Posterior cingulate gyrus (tissue), 11 donors: ENCODE measurements around the gene CREB5.
"Not testable (repeated sequence)": the region's sequence is repeated elsewhere in the genome, so short reads cannot be mapped to it uniquely, and the experiment has no call there.

Experiments used
- DNase-seq, 10 donors: peaks; one replicate each; pipeline versions ENCODE4 v3.0.0 to v3.0.0-alpha.2; 2020 to 2021; ENCODE audit warnings: mixed read lengths in 3 of 10
- intact Hi-C: fragments of 100-400 bp; cut with DNase I; formaldehyde crosslinking; loops from one replicate; pipeline ENCODE4 v1.15.1; 2023

Gene CREB5

GRCh38 chr7:28596245-28596935, 184.1 kb downstream of the CREB5 start:
- intact Hi-C loops = no loop called here
- DNase-seq = no peak

- intact Hi-C loops = no loop called here
- DNase-seq = no peak
Measured at GRCh38 chr7:28597284-28597683, 185.0 kb downstream of the CREB5 start.

- intact Hi-C loops, DNase-seq: not testable (repeated sequence)
Measured at GRCh38 chr7:28598037-28598436, 185.7 kb downstream of the CREB5 start.

GRCh38 chr7:28598586-28598985, 186.3 kb downstream of the CREB5 start:
- no peak for DNase-seq
- intact Hi-C loops = no loop called here

GRCh38 chr7:28599411-28599810, 187.1 kb downstream of the CREB5 start:
- no peak for DNase-seq

GRCh38 chr7:28602282-28602681, 190.0 kb downstream of the CREB5 start:
- intact Hi-C loops = no loop called here
- DNase-seq = no peak

More at GRCh38 chr7:28599411-28599810, 187.1 kb downstream of the CREB5 start:
- intact Hi-C loops = no loop called here

- intact Hi-C loops = no loop called here
- DNase-seq = no peak
Measured at GRCh38 chr7:28605427-28606085, 193.2 kb downstream of the CREB5 start.

GRCh38 chr7:28606421-28606820, 194.1 kb downstream of the CREB5 start:
- DNase-seq = no peak
- intact Hi-C loops = no loop called here

GRCh38 chr7:28607855-28608193, 195.5 kb downstream of the CREB5 start:
- DNase-seq = no peak
- intact Hi-C loops = no loop called here

GRCh38 chr7:28608237-28608656, 195.9 kb downstream of the CREB5 start:
- intact Hi-C loops = no loop called here
- DNase-seq = no peak

GRCh38 chr7:28608731-28609130, 196.4 kb downstream of the CREB5 start:
- no peak for DNase-seq
- intact Hi-C loops = no loop called here

- intact Hi-C loops = no loop called here
- no peak for DNase-seq
Measured at GRCh38 chr7:28609608-28610007, 197.3 kb downstream of the CREB5 start.

GRCh38 chr7:28611399-28611897, 199.1 kb downstream of the CREB5 start:
- DNase-seq, intact Hi-C loops: not testable (repeated sequence)

- intact Hi-C loops = no loop called here
- DNase-seq = no peak
Measured at GRCh38 chr7:28613262-28613661, 200.9 kb downstream of the CREB5 start.

GRCh38 chr7:28615091-28615490, 202.8 kb downstream of the CREB5 start:
- DNase-seq = peak in 3 of 10 donors; percentile 14 to 82 (median 39)
- intact Hi-C loops = loop anchor here (5.0 kb wide), 2 partner anchors 72 to 237 kb away; no protein-coding TSS in a partner anchor

GRCh38 chr7:28617308-28617880, 205.1 kb downstream of the CREB5 start:
- intact Hi-C loops = loop anchor here (5.0 kb wide), 2 partner anchors 70 to 235 kb away; no protein-coding TSS in a partner anchor
- DNase-seq = no peak

- intact Hi-C loops = loop anchor here (5.0 kb wide), 2 partner anchors 69 to 234 kb away; no protein-coding TSS in a partner anchor
- peak in 2 of 10 donors; percentile 8 to 65 for DNase-seq
Measured at GRCh38 chr7:28618383-28618782, 206.1 kb downstream of the CREB5 start.

- no peak for DNase-seq
- intact Hi-C loops = loop anchor here (5.0 kb wide), 2 partner anchors 68 to 233 kb away; no protein-coding TSS in a partner anchor
Measured at GRCh38 chr7:28619256-28619655, 206.9 kb downstream of the CREB5 start.

GRCh38 chr7:28621369-28621841, 209.1 kb downstream of the CREB5 start:
- no peak for DNase-seq
- intact Hi-C loops = loop anchor here (10.0 kb wide), 1 partner anchor 117 kb away; no protein-coding TSS in a partner anchor

GRCh38 chr7:28623105-28623730, 210.9 kb downstream of the CREB5 start:
- no peak for DNase-seq
- intact Hi-C loops = loop anchor here (10.0 kb wide), 1 partner anchor 118 kb away; no protein-coding TSS in a partner anchor
